H1 (cell line): ENCODE data around the gene TAF7. TPM values are rescaled to one million over a fixed set of nuclear protein-coding genes. Genes with fewer than 3 reads are reported as not detected.
A peak's percentile ranks its signal among the peaks of the same experiment; 100 is the strongest.

Experiments
- CTCF ChIA-PET: fragments of 300-600 bp; sonication (Branson Sonifier 250); formaldehyde crosslinking; loops from one replicate; lab custom pipeline; 2021; ENCODE audit not compliant: partially characterized antibody; lab: Charles Lee
- POLR2A ChIA-PET: fragments of 300-600 bp; sonication (Branson Sonifier 250); formaldehyde crosslinking; loops from one replicate; lab custom pipeline; 2021; ENCODE audit warnings: inconsistent platforms; ENCODE audit not compliant: partially characterized antibody; lab: Charles Lee
- DNase-seq, 2 experiments: peaks; one replicate each; pipeline versions ENCODE4 v3.0.0 to v3.0.0-alpha.2; 2010 to 2022; ENCODE audit warnings: low spot score in 2 of 2, low read depth in 1 of 2, mixed read lengths in 1 of 2
- FAIRE-seq: peaks from 2 replicates; lab custom pipeline; 2011; peaks lifted over from hg19 to GRCh38; lab: Jason Lieb, UNC
- H2AFZ ChIP-seq: 2 replicates; pipeline ENCODE4 v1.8.1; 2012; ENCODE audit warnings: low read length, inconsistent platforms
- H2AK5ac ChIP-seq: 2 replicates; pipeline ENCODE4 v1.6.1; 2013; ENCODE audit warnings: low read depth, low read length
- H2BK120ac ChIP-seq: replicated peaks from 2 replicates; pipeline ENCODE3; 2013; ENCODE audit warnings: low read depth, low read length, inconsistent platforms
- H2BK12ac ChIP-seq: 2 replicates; pipeline ENCODE4 v1.6.1; 2013; ENCODE audit warnings: low read depth, low read length
- H2BK15ac ChIP-seq: 2 replicates; pipeline ENCODE4 v1.6.1; 2013; ENCODE audit warnings: low read length
- H2BK20ac ChIP-seq: 2 replicates; pipeline ENCODE4 v1.6.1; 2013; ENCODE audit warnings: low read length
- H2BK5ac ChIP-seq: 2 replicates; pipeline ENCODE4 v1.6.1; 2013; ENCODE audit warnings: low read depth, low read length
- H3K14ac ChIP-seq: 2 replicates; pipeline ENCODE4 v1.6.1; 2013; ENCODE audit warnings: inconsistent platforms; ENCODE audit not compliant: insufficient read length
- H3K18ac ChIP-seq: 2 replicates; pipeline ENCODE4 v1.6.1; 2013; ENCODE audit warnings: low read length; ENCODE audit errors: extremely low read depth
- H3K23ac ChIP-seq: 2 replicates; pipeline ENCODE4 v1.6.1; 2013; ENCODE audit warnings: inconsistent platforms; ENCODE audit not compliant: insufficient read length
- H3K23me2 ChIP-seq: 2 replicates; pipeline ENCODE4 v1.6.1; 2013; ENCODE audit warnings: low read depth, low read length
- H3K27ac ChIP-seq: 2 replicates; pipeline ENCODE4 v1.6.1; 2011; ENCODE audit warnings: low read depth, low read length, inconsistent platforms
- H3K27me3 ChIP-seq, 4 experiments: replicated peaks in 1 of 4; 1 replicate in 1 of 4; 2 replicates in 3 of 4; pipeline versions ENCODE4 v1.6.1 to v1.8.1; 2011 to 2013; ENCODE audit warnings: low read length in 3 of 4, mild to moderate bottlenecking in 3 of 4, inconsistent platforms in 2 of 4, mixed read lengths in 2 of 4, moderate library complexity in 1 of 4; ENCODE audit not compliant: control insufficient read depth in 3 of 4, insufficient read depth in 3 of 4; ENCODE audit errors: extremely low read depth in 1 of 4
- H3K36me3 ChIP-seq, 4 experiments: 2 replicates each; pipeline versions ENCODE4 v1.6.1 to v1.8.1; 2011 to 2013; ENCODE audit warnings: mild to moderate bottlenecking in 4 of 4, low read length in 3 of 4, moderate library complexity in 2 of 4, control low read depth in 1 of 4, inconsistent platforms in 1 of 4; ENCODE audit not compliant: insufficient read depth in 4 of 4, control insufficient read depth in 2 of 4
- H3K4ac ChIP-seq: replicated peaks from 2 replicates; pipeline ENCODE3; 2013; ENCODE audit warnings: low read length, low read depth, mixed read lengths, inconsistent platforms; ENCODE audit not compliant: insufficient read length
- H3K4me1 ChIP-seq, 4 experiments: replicated peaks in 1 of 4; 1 replicate in 1 of 4; 2 replicates in 3 of 4; pipeline versions ENCODE4 v1.6.1 to v1.8.1; 2011 to 2013; ENCODE audit warnings: low read length in 3 of 4, inconsistent platforms in 2 of 4, mixed read lengths in 1 of 4; ENCODE audit not compliant: insufficient read depth in 4 of 4, control insufficient read depth in 3 of 4
- H3K4me2 ChIP-seq, 2 experiments: 2 replicates each; pipeline versions ENCODE4 v1.6.1 to v1.8.1; 2011 to 2013; ENCODE audit warnings: low read depth in 2 of 2, low read length in 2 of 2, control low read depth in 1 of 2, inconsistent platforms in 1 of 2, mild to moderate bottlenecking in 1 of 2; ENCODE audit not compliant: insufficient read depth in 1 of 2
- H3K4me3 ChIP-seq, 4 experiments: fragments of 200-600, 300-600 bp in 1 of 4; sonication (generic), shearing (Covaris generic), sonication (Bioruptor Twin) in 1 of 4; 2 replicates each; pipeline versions ENCODE4 v1.5.1 to v1.8.1; 2011 to 2016; ENCODE audit warnings: low read length in 4 of 4, low read depth in 3 of 4, control low read depth in 2 of 4, inconsistent platforms in 2 of 4, mild to moderate bottlenecking in 2 of 4, mixed read lengths in 1 of 4, moderate library complexity in 1 of 4; ENCODE audit not compliant: insufficient read depth in 2 of 4; ENCODE audit errors: extremely low read depth in 1 of 4
- H3K56ac ChIP-seq: replicated peaks from 2 replicates; pipeline ENCODE3; 2013; ENCODE audit warnings: low read depth, mild to moderate bottlenecking, mixed read lengths, low read length, inconsistent platforms; ENCODE audit not compliant: insufficient read length
- H3K79me1 ChIP-seq: 2 replicates; pipeline ENCODE4 v1.6.1; 2013; ENCODE audit warnings: low read depth, low read length, control low read depth
- H3K79me2 ChIP-seq, 2 experiments: 2 replicates each; pipeline versions ENCODE4 v1.6.1 to v1.8.1; 2012 to 2013; ENCODE audit warnings: low read length in 2 of 2, mild to moderate bottlenecking in 2 of 2, inconsistent platforms in 1 of 2; ENCODE audit not compliant: insufficient read depth in 2 of 2, control insufficient read depth in 1 of 2
- H3K9ac ChIP-seq, 4 experiments: replicated peaks in 1 of 4; 1 replicate in 1 of 4; 2 replicates in 3 of 4; pipeline versions ENCODE4 v1.6.1 to v1.8.1; 2011 to 2013; ENCODE audit warnings: low read depth in 3 of 4, low read length in 3 of 4, control low read depth in 2 of 4, mild to moderate bottlenecking in 2 of 4, moderate library complexity in 2 of 4, inconsistent platforms in 1 of 4; ENCODE audit errors: extremely low read depth in 1 of 4
- H3K9me3 ChIP-seq, 2 experiments: 2 replicates each; pipeline versions ENCODE4 v1.6.1 to v1.8.1; 2012 to 2013; ENCODE audit warnings: mild to moderate bottlenecking in 2 of 2, moderate library complexity in 2 of 2, control low read depth in 1 of 2, inconsistent platforms in 1 of 2, low read depth in 1 of 2, low read length in 1 of 2, mixed read lengths in 1 of 2; ENCODE audit not compliant: insufficient read depth in 2 of 2
- H4K20me1 ChIP-seq, 2 experiments: replicated peaks in 1 of 2; 2 replicates each; pipeline versions ENCODE3 to v1.8.1; 2011 to 2013; ENCODE audit warnings: inconsistent platforms in 2 of 2, low read length in 2 of 2, mild to moderate bottlenecking in 1 of 2; ENCODE audit not compliant: insufficient read depth in 2 of 2, control insufficient read depth in 1 of 2
- H4K5ac ChIP-seq: 2 replicates; pipeline ENCODE4 v1.6.1; 2013; ENCODE audit warnings: low read length, low read depth, mixed read lengths, inconsistent platforms; ENCODE audit not compliant: insufficient read length
- H4K8ac ChIP-seq: 2 replicates; pipeline ENCODE4 v1.8.0; 2013; ENCODE audit warnings: mild to moderate bottlenecking, moderate library complexity, low read length, inconsistent platforms; ENCODE audit not compliant: insufficient read depth; ENCODE audit errors: extremely low read depth
- H4K91ac ChIP-seq: replicated peaks from 2 replicates; pipeline ENCODE3; 2013; ENCODE audit warnings: low read length, mixed read lengths, inconsistent platforms; ENCODE audit not compliant: insufficient read length
- CBX5 ChIP-seq: fragments of 300-800, 300-1000 bp; sonication (generic); IDR thresholded peaks from 2 replicates; pipeline ENCODE4 v1.7.1; 2016; ENCODE audit warnings: antibody characterized with exemption, low read length, low read depth
- GABPA ChIP-seq: IDR thresholded peaks from 2 replicates; pipeline ENCODE4 v1.6.1; 2011; ENCODE audit warnings: mild to moderate bottlenecking, low read length, moderate library complexity, borderline replicate concordance; ENCODE audit not compliant: insufficient read depth
- GTF2F1 ChIP-seq: IDR thresholded peaks from 2 replicates; pipeline ENCODE4 v1.6.1; 2012; ENCODE audit warnings: low read depth, low read length, improper control_type of control experiment, borderline replicate concordance
- HDAC6 ChIP-seq: IDR thresholded peaks from one replicate; pipeline ENCODE4 v1.7.1; 2012; ENCODE audit warnings: low read depth, mild to moderate bottlenecking, inconsistent platforms, low read length, moderate library complexity
- KDM4A ChIP-seq: IDR thresholded peaks from one replicate; pipeline ENCODE4 v1.7.1; 2012; ENCODE audit warnings: low read depth, mild to moderate bottlenecking, moderate library complexity, low read length, inconsistent platforms; ENCODE audit not compliant: severe bottlenecking
- RXRA ChIP-seq: IDR thresholded peaks from 2 replicates; pipeline ENCODE4 v1.6.1; 2011; ENCODE audit warnings: low read depth, mild to moderate bottlenecking, low read length, moderate library complexity; ENCODE audit not compliant: insufficient read depth
- SRF ChIP-seq: IDR thresholded peaks from 2 replicates; pipeline ENCODE4 v1.6.1; 2011; ENCODE audit warnings: mild to moderate bottlenecking, low read depth, low read length, moderate library complexity
- WGBS, 2 experiments: shearing (Covaris generic) in 1 of 2; methylation state at CpG; one replicate each; pipeline versions ENCODE4 v1.1.6 to v1.1.7; 2013 to 2015; ENCODE audit warnings: low lambda C conversion rate in 2 of 2, mixed read lengths in 2 of 2, inconsistent platforms in 1 of 2, low coverage in 1 of 2, missing lambda C conversion rate in 1 of 2; ENCODE audit not compliant: insufficient replicate concordance in 2 of 2, insufficient coverage in 1 of 2, insufficient read length in 1 of 2; ENCODE audit errors: extremely low coverage in 1 of 2, missing lambda C conversion rate in 1 of 2; 5-methylcytosine and 5-hydroxymethylcytosine counted together
- long read RNA-seq, 2 experiments: library from RNA in 1 of 2; library from capped mRNA in 1 of 2; stranded (forward); transcript quantifications; one replicate each; pipeline ENCODE4 v2.0.0, GENCODE V29; 2021; ENCODE audit warnings: inconsistent platforms in 1 of 2
- polyA minus RNA-seq, 3 experiments: library from RNA; depleted of rRNA, polyadenylated mRNA; stranded (reverse); fragments of >200 nt; gene quantifications; 1 replicate in 2 of 3; 2 replicates in 1 of 3; pipeline ENCODE4 v1.2.3, GENCODE V29; 2011
- polyA plus RNA-seq, 7 experiments: library from polyadenylated mRNA; depleted of rRNA in 3 of 7; stranded (reverse) in 5 of 7; unstranded in 2 of 7; fragments of >200 nt in 5 of 7; fragments of 200-250 nt in 2 of 7; gene quantifications; 1 replicate in 5 of 7; 2 replicates in 1 of 7; 4 replicates in 1 of 7; pipeline versions ENCODE4 v1.2.1 to v1.2.3, GENCODE V29; 2011 to 2013; ENCODE audit warnings: missing spikeins in 2 of 7, mixed read lengths in 2 of 7
- total RNA-seq: library from RNA; stranded (reverse); fragmentation: NEBNext Ultra II Directional; extraction: Animal tissue kit (Norgen Biotek cat#: 25700); gene quantifications from 2 replicates; pipeline ENCODE4 v1.2.1, GENCODE V29; 2021

TAF7 gene
- total RNA-seq (99.4 and 101 TPM in 2 replicates), polyA plus RNA-seq (2011; rRNA removed) (23.6 and 29.8 TPM in 2 replicates), polyA minus RNA-seq (2011; rRNA and poly(A)+ RNA removed) (28.3 and 31.6 TPM in 2 replicates)
- polyA plus RNA-seq (2011; cell fraction: cytosol; rRNA removed): 59.1 TPM
- polyA plus RNA-seq (2011; cell fraction: nucleus; rRNA removed): 18.9 TPM
- 72.0 to 101 TPM (median 74.3 TPM) in 4 replicates for polyA plus RNA-seq (2012, experiment 1 of 2)
- polyA plus RNA-seq (2012, experiment 2 of 2): 8.9 TPM
- 91.1 TPM for polyA plus RNA-seq (2013, experiment 1 of 2)
- 84.5 TPM for polyA plus RNA-seq (2013, experiment 2 of 2)
- 22.8 TPM for polyA minus RNA-seq (2011; cell fraction: cytosol; rRNA and poly(A)+ RNA removed)
- polyA minus RNA-seq (2011; cell fraction: nucleus; rRNA and poly(A)+ RNA removed): 35.6 TPM
- long read RNA-seq, experiment 1, transcript TAF7-201 (1 exons, 2,334 nt): major isoform, 56 of 56 reads
- long read RNA-seq, experiment 1, partial matches to known transcripts: 0 of 56 reads
- long read RNA-seq, experiment 1, other reads (novel, unspliced or antisense): 0 of 56 reads
- long read RNA-seq, experiment 2, transcript TAF7-201 (1 exons, 2,334 nt): major isoform, 115 of 118 reads
- long read RNA-seq, experiment 2, partial matches to known transcripts: 0 of 118 reads
- long read RNA-seq, experiment 2, other reads (novel, unspliced or antisense): 3 of 118 reads

- ChIA-PET CTCF (interaction anchor here (0.6 to 5.0 kb wide), 56 partner anchors 9 to 297 kb away, joined by 3 to 30 read pairs (median 5); partner anchors contain the start of genes PCDHB12, PCDHB13, PCDHB14 and PCDHB15), POLR2A (interaction anchor here (0.6 to 3.1 kb wide), 23 partner anchors 9 to 299 kb away, joined by 3 to 18 read pairs (median 4); partner anchors contain the start of genes DIAPH1, PCDHB15, PCDHB5 and PCDHGA1)
- no peaks in the 10 kb centered on the region for H4K20me1 ChIP-seq
- peak within 1 kb of the TSS; percentile 84; the same call in 1 of the 2 replicates for H2AK5ac ChIP-seq
- no peaks in the 10 kb centered on the region for H3K4me1 ChIP-seq
- peak; percentile 77 to 95 for DNase-seq
- peak within 1 kb of the TSS; percentile 66 to 74 for H3K4me2 ChIP-seq
- H3K79me1 ChIP-seq: no peaks in the 10 kb centered on the region
- peak within 1 kb of the TSS; percentile 93 for H2BK5ac ChIP-seq
- peak within 1 kb of the TSS; percentile 40 for H4K5ac ChIP-seq
- H3K36me3 ChIP-seq: peaks cover 5 to 27% (median 19%) of the 10 kb centered on the region in 4 experiments; a peak in 6 of 8 replicates
- H3K56ac ChIP-seq: peak within 1 kb of the TSS; percentile 83
- no peak within 1 kb of the TSS for H2BK20ac ChIP-seq
- WGBS, 2 experiments: 3% methylated on average over 67 of the region's 67 CpGs; no CpG with 5 or more reads in 1 of the 2 experiments
- peaks cover 3% of the 10 kb centered on the region for H3K23me2 ChIP-seq
- H2BK12ac ChIP-seq: no peak within 1 kb of the TSS
- no peaks in the 10 kb centered on the region for H3K27me3 ChIP-seq
- no peak within 1 kb of the TSS for H3K23ac ChIP-seq
- peak within 1 kb of the TSS; percentile 100 for H2AFZ ChIP-seq
- peak within 1 kb of the TSS; percentile 93 to 98 (median 96) for H3K9ac ChIP-seq
- peak; percentile 79 for FAIRE-seq
- H3K27ac ChIP-seq: peak within 1 kb of the TSS; percentile 95
- H3K9me3 ChIP-seq: peaks cover 22 to 27% of the 10 kb centered on the region in 2 experiments
- H2BK120ac ChIP-seq: peak within 1 kb of the TSS; percentile 78
- peak within 1 kb of the TSS; percentile 92 for H3K4ac ChIP-seq
- peaks cover 11 to 25% of the 10 kb centered on the region in 2 experiments for H3K79me2 ChIP-seq
- peak within 1 kb of the TSS; percentile 79 to 99 (median 92) for H3K4me3 ChIP-seq
- peak within 1 kb of the TSS; percentile 68 for H3K18ac ChIP-seq
- H4K91ac ChIP-seq: peak within 1 kb of the TSS; percentile 45
- H2BK15ac ChIP-seq: no peak within 1 kb of the TSS
- peak within 1 kb of the TSS; percentile 96; the same call in 1 of the 2 replicates for H4K8ac ChIP-seq
- H3K14ac ChIP-seq: no peak within 1 kb of the TSS
- TF ChIP-seq RXRA (no peak), SRF (no peak), KDM4A (peak; percentile 91), HDAC6 (no peak), GABPA (no peak), GTF2F1 (peak; percentile 92), CBX5 (no peak)
These were observed at the start of gene TAF7 for GRCh38 chr5:141320225-141321169. TSS of gene TAF7 (minus strand) at chr5:141320784. CDS start at chr5:141320044, 740 bp downstream.
